Renal pelvis (tissue), 4 donors: ENCODE results near the gene NOL7. TPM values are rescaled to one million over a fixed set of nuclear protein-coding genes. Genes with fewer than 3 reads are reported as not detected.
A peak's percentile ranks its signal among the peaks of the same experiment; 100 is the strongest.

Source experiments
- DNase-seq: peaks from one replicate; pipeline ENCODE4 v3.0.0-alpha.2; 2013
- polyA plus RNA-seq, 3 donors: library from polyadenylated mRNA; unstranded; fragments of 120-200 nt; gene quantifications; one replicate each; pipeline ENCODE4 v1.2.1, GENCODE V29; 2013; ENCODE audit not compliant: insufficient read length in 3 of 3

Gene NOL7
- polyA plus RNA-seq, 3 donors: 80.8 to 88.1 (median 87.1) TPM

GRCh38 chr6:13590574-13591153, 24.5 kb upstream of the NOL7 start:
- no peak for DNase-seq

- DNase-seq: no peak
These were observed 23.8 kb upstream of the NOL7 start for GRCh38 chr6:13591205-13591921.

GRCh38 chr6:13593103-13593502, 22.0 kb upstream of the NOL7 start:
- no peak for DNase-seq

GRCh38 chr6:13593720-13594119, 21.4 kb upstream of the NOL7 start:
- DNase-seq: no peak

- DNase-seq: no peak
These were observed 18.1 kb upstream of the NOL7 start for GRCh38 chr6:13597073-13597472.

GRCh38 chr6:13600036-13600435, 15.1 kb upstream of the NOL7 start:
- no peak for DNase-seq

- no peak for DNase-seq
These were observed 11.0 kb upstream of the NOL7 start for GRCh38 chr6:13604135-13604534.

GRCh38 chr6:13604546-13605416, 10.4 kb upstream of the NOL7 start:
- DNase-seq: no peak

- no peak for DNase-seq
These were observed 9.5 kb upstream of the NOL7 start for GRCh38 chr6:13605634-13606033.

GRCh38 chr6:13611715-13612114, 3.4 kb upstream of the NOL7 start:
- DNase-seq: no peak

- no peak for DNase-seq
These were observed 2.0 kb upstream of the NOL7 start for GRCh38 chr6:13613029-13613594.

GRCh38 chr6:13614126-13614925, 809 bp upstream of the NOL7 start:
- DNase-seq: no peak

- DNase-seq: peak; percentile 43
These were observed 621 bp downstream of the NOL7 start for GRCh38 chr6:13615792-13616120.

GRCh38 chr6:13617066-13617465, 1.9 kb downstream of the NOL7 start:
- no peak for DNase-seq

GRCh38 chr6:13624871-13625288, 9.7 kb downstream of the NOL7 start:
- peak; percentile 15 for DNase-seq

- DNase-seq: no peak
These were observed 14.5 kb downstream of the NOL7 start for GRCh38 chr6:13629459-13630116.

- DNase-seq: no peak
These were observed 15.4 kb downstream of the NOL7 start for GRCh38 chr6:13630499-13630898.

GRCh38 chr6:13633343-13633742, 18.2 kb downstream of the NOL7 start:
- DNase-seq: no peak

- no peak for DNase-seq
These were observed 21.0 kb downstream of the NOL7 start for GRCh38 chr6:13635948-13636658.

- no peak for DNase-seq
These were observed 22.9 kb downstream of the NOL7 start for GRCh38 chr6:13638014-13638413.

GRCh38 chr6:13638626-13639025, 23.5 kb downstream of the NOL7 start:
- no peak for DNase-seq
